GM21737 (cell line): ENCODE measurements around the gene IGHMBP2.

Experiments used
- ATAC-seq: cut with Tn5 transposase; IDR thresholded peaks from one replicate; pipeline ENCODE4 v1.9.1; 2021; ENCODE audit warnings: mild to moderate bottlenecking, moderate library complexity; ENCODE audit not compliant: unreplicated experiment

The IGHMBP2 gene

GRCh38 chr11:68889948-68890446, 13.7 kb upstream of the IGHMBP2 start:
- no peak for ATAC-seq

- no peak for ATAC-seq
Observed at GRCh38 chr11:68890490-68891231, 13.0 kb upstream of the IGHMBP2 start.

- no peak for ATAC-seq
Observed at GRCh38 chr11:68891351-68891948, 12.2 kb upstream of the IGHMBP2 start.

- ATAC-seq: no peak
Observed at GRCh38 chr11:68892576-68892975, 11.1 kb upstream of the IGHMBP2 start.

GRCh38 chr11:68893282-68893681, 10.4 kb upstream of the IGHMBP2 start:
- no peak for ATAC-seq

- no peak for ATAC-seq
Observed at GRCh38 chr11:68896171-68896959, 7.3 kb upstream of the IGHMBP2 start.

GRCh38 chr11:68897441-68897840, 6.2 kb upstream of the IGHMBP2 start:
- no peak for ATAC-seq

- no peak for ATAC-seq
Observed at GRCh38 chr11:68900835-68901381, 2.8 kb upstream of the IGHMBP2 start.

GRCh38 chr11:68904248-68904847, 657 bp downstream of the IGHMBP2 start:
- peak; percentile 12 for ATAC-seq

- no peak for ATAC-seq
Observed at GRCh38 chr11:68905421-68906360, 2.0 kb downstream of the IGHMBP2 start.

- ATAC-seq: no peak
Observed at GRCh38 chr11:68908273-68908672, 4.6 kb downstream of the IGHMBP2 start.

- no peak for ATAC-seq
Observed at GRCh38 chr11:68910965-68911364, 7.3 kb downstream of the IGHMBP2 start.

GRCh38 chr11:68911731-68912130, 8.0 kb downstream of the IGHMBP2 start:
- no peak for ATAC-seq

GRCh38 chr11:68912254-68912653, 8.6 kb downstream of the IGHMBP2 start:
- no peak for ATAC-seq

GRCh38 chr11:68913188-68913587, 9.5 kb downstream of the IGHMBP2 start:
- ATAC-seq: no peak

- ATAC-seq: no peak
Observed at GRCh38 chr11:68914761-68915160, 11.1 kb downstream of the IGHMBP2 start.

GRCh38 chr11:68916439-68916838, 12.7 kb downstream of the IGHMBP2 start:
- no peak for ATAC-seq

- no peak for ATAC-seq
Observed at GRCh38 chr11:68923614-68924013, 19.9 kb downstream of the IGHMBP2 start.

GRCh38 chr11:68924073-68924925, 20.6 kb downstream of the IGHMBP2 start:
- no peak for ATAC-seq
